GM12874 (cell line): ENCODE measurements around the gene LY6G5B.

ENCODE experiments used
- TF ChIP-seq, protein P1 (sequence below): IDR thresholded peaks from 2 replicates; pipeline ENCODE4 v1.5.1; 2011; ENCODE audit warnings: low read depth, mild to moderate bottlenecking, control low read depth, low read length, moderate library complexity; ENCODE audit not compliant: insufficient read depth

LY6G5B gene

DNA sequence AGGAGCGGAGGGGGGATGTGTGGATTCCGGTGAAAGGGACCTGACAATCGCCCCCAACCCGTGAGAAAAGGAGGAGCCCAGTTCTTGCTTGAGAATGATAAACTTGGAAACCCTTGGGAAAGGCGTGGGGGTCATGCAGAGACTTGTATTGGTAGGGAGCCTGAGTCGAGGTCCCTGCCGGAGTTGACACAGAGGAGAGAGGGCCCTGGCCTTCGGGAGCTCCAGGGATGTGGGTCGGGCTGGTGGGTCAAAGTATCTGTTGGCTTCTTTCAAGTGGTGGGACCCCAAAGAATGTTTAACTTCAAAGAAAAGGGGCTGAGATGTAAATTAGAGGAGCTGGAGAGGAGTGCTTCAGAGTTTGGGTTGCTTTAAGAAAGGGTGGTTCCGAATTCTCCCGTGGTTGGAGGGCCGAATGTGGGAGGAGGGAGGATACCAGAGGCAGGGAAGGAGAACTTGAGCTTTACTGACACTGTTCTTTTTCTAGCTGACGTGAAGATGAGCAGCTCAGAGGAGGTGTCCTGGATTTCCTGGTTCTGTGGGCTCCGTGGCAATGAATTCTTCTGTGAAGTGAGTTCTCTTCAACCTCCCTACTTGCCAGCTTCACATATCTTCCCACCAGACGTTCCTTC lies 3.3 kb upstream of the LY6G5B start:
- TF ChIP-seq, protein P1, sequence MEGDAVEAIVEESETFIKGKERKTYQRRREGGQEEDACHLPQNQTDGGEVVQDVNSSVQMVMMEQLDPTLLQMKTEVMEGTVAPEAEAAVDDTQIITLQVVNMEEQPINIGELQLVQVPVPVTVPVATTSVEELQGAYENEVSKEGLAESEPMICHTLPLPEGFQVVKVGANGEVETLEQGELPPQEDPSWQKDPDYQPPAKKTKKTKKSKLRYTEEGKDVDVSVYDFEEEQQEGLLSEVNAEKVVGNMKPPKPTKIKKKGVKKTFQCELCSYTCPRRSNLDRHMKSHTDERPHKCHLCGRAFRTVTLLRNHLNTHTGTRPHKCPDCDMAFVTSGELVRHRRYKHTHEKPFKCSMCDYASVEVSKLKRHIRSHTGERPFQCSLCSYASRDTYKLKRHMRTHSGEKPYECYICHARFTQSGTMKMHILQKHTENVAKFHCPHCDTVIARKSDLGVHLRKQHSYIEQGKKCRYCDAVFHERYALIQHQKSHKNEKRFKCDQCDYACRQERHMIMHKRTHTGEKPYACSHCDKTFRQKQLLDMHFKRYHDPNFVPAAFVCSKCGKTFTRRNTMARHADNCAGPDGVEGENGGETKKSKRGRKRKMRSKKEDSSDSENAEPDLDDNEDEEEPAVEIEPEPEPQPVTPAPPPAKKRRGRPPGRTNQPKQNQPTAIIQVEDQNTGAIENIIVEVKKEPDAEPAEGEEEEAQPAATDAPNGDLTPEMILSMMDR = no peak

DNA sequence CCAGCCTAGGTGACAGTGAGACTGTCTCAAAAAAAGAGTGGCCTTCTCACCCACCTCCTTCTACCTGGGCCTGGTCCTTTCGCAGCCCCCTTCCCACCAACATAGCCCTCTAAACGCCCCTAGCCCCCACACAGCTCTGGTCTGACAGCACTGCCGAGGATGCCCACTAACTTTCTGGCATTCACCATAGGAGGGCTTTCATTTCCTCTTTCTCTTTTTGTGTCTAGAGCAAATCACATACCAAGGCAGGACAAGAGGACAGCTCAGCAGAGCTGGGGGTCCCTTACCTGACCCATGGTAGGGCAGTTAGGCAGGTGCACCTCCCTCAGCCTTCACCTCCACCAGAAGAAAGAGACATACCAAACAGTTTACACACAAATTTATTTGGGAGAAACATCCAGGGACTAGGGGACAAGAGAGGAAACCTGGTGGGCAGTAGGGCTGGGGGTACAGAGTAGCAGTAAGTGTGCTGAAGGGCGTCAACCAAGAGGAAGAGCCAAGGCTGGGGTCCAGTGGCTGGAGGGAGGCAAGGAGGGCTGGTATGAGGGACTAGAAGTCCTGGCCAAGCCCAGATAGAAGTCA lies 6.6 kb downstream of the LY6G5B start:
- TF ChIP-seq, protein P1 = no peak

DNA sequence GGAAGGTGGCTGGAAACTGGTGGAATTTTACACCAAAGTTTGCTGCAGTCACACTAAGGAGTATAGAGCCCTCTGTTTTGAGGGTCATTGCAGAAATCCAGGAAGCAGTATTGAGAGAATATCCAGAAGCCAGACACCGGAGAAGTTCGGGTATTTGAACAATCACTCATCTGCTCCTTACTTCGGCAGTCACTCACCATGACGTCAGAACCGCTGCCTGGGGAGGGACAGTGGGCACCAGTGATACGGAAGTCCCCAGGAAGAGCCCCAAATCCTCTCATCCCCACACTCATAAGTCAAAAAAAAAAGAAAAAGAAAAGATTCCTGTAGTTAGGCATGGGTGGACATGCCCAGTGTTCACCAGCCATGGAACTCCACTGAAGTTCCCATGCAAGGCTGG lies 7.1 kb downstream of the LY6G5B start:
- TF ChIP-seq, protein P1 = no peak

DNA sequence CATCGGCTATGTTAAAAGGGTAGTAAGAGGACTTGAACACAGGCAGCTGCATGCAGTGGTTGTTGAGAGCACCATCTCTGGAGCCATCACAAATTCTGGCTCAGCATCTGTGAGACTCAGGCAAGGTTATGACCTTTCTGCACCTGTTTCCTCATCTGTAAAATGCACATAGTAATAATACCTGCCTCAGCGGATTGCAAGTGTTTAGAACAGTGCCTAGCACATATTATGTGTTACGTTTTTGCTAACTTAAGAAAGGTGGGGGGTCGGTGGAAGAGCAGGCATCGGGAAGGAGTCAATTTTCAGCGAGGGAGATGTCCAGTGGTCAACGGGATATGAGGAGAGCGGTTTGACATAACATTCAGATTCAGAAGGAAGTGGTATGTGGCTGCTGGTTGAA lies 8.2 kb downstream of the LY6G5B start:
- TF ChIP-seq, protein P1 = no peak

DNA sequence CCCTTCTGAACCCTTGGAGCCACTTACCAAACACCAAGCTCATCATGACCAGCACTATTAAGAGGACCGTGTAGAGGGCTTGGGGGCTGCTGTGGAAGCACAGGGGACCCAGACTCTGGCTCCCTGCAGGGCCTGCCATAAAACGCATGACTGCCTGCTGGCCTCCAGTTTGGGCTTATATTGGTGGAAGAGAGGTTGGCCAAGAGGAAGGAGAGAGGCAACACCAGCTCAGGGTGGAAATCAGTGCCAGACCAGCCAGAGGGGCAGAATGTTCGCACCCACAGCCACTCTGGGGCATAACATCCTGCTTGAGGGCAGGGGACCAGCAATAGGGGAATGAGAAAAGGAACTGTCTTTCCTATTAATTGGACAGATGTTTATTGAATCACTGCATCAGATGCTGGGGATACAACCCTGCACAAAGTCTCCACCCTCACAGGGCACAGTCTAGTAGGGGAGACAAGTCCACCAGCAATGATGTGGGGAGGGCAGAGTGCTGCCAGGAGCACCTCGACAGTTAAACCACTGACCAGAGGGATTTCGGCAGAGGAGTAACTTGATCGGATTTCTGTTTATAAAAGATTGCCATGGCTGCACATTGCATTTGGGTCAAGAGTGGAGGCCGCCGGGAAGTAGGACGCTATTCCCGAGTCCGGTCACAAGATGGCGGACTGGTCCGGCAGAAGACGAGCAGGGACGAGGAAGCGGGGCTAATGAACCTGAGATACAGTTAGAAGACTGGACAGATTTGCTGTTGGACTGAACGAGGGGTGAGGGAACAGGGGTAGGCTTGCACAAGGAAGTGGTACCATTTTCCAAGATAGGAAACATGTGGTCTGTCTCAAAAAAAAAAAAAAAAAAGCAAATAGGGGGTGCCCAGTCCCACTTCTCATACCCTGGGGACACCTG lies 10.7 kb downstream of the LY6G5B start, which contains the start of gene LY6G5C:
LY6G5C (minus strand) TSS at position 842 of the 909 bp plus-strand sequence; CDS start at position 148, 694 bp downstream.
- TF ChIP-seq, protein P1 = peak; percentile 76

DNA sequence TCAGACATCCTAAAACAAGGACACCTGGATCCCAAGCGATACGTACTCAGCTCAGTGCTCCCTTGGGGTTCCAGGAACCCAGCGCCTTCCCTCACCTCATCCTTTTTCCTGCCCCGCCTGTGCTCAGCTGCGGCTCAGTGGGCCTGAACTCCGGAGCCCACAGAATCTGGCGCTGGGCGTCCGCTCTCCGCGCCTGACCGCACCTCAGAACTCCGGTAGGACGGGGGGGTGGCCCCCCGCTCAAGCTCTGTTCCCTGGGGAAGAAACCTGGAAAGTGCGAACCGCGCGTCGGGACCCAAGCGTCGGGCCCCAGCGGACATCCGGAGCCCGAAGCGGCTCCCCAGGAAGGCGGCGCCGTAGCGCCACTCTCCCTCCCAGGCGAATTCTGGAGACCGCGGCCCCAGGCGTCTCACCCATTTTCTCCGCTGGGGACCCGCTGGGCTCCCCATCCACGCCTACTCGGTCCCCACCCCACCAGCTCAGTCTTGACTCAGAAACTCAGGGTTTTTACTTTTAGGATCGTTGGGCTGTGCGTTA lies 11.4 kb downstream of the LY6G5B start:
- TF ChIP-seq, protein P1 = 0 out of 2 replicates have a peak, but pooled peaks have one; percentile 31

DNA sequence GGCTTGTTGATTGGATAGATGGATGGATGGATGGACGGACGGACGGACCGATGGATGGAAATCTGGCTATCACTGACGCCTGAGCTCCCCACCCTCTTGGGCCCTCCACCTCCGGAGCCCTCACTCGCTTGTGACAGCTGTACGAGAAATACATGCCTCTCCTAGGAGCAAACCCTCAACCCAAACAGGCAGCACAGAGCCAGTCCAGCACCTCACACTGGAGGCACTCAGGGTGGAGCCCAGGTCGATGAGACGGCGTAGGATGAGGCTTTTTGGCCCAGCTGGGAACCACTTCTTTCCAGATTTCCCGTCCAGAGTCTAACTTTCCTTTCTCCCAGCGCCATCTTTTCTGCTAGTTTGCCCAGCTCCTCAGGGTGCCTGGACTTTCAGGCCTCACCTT lies 13.8 kb downstream of the LY6G5B start:
- TF ChIP-seq, protein P1 = no peak
